ENCODE data around the gene SURF4. TPM values are rescaled to one million over a fixed set of nuclear protein-coding genes. Genes with fewer than 3 reads are reported as not detected.
"Not testable (repeated sequence)": the region's sequence is repeated elsewhere in the genome, so short reads cannot be mapped to it uniquely, and the experiment has no call there.

The SURF4 gene
- total and polyA plus RNA-seq, 3 donors from 2014 or later: 150 to 163 (median 151) TPM

GRCh38 chr9:133333011-133333410 is 42.8 kb downstream of the SURF4 start:
- 89 to 90% methylated on average over 10 to 11 of the region's 11 CpGs for WGBS, 2 donors
- intact Hi-C loops (cut with DNase I; ENCODE audit: low total_unique reads): no loop called here
- DNase-seq: no peak

GRCh38 chr9:133332381-133332730 is 43.5 kb downstream of the SURF4 start:
- intact Hi-C loops (cut with DNase I; ENCODE audit: low total_unique reads): no loop called here
- no peaks in the 10 kb centered on the region for H3K27me3 ChIP-seq
- peaks cover 13% of the 10 kb centered on the region for H3K4me1 ChIP-seq
- DNase-seq: no peak
- H3K27ac ChIP-seq: no peak overlapping the region
- H3K4me3 ChIP-seq: no peak overlapping the region
- TF ChIP-seq POLR2A (IDR thresholded peaks at IDR 0.05) (no peak), CTCF (IDR thresholded peaks at IDR 0.05) (no peak)
- 76 to 82% methylated on average over 16 to 20 of the region's 20 CpGs for WGBS, 2 donors
- H3K36me3 ChIP-seq (ENCODE audit: low read depth, missing control alignments): no peaks in the 10 kb centered on the region
- no peaks in the 10 kb centered on the region for H3K9me3 ChIP-seq

More at GRCh38 chr9:133333011-133333410, 42.8 kb downstream of the SURF4 start:
- H3K27ac ChIP-seq: no peak overlapping the region
- no peaks in the 10 kb centered on the region for H3K9me3 ChIP-seq
- no peak for TF ChIP-seq POLR2A (IDR thresholded peaks at IDR 0.05)
- no peak overlapping the region for H3K4me3 ChIP-seq
- no peaks in the 10 kb centered on the region for H3K36me3 ChIP-seq (ENCODE audit: low read depth, missing control alignments)
- H3K4me1 ChIP-seq: peaks cover 13% of the 10 kb centered on the region
- H3K27me3 ChIP-seq: no peaks in the 10 kb centered on the region

GRCh38 chr9:133331641-133332380 is 44.0 kb downstream of the SURF4 start:
- Histone ChIP-seq H3K27ac (no peak overlapping the region), H3K9me3 (no peaks in the 10 kb centered on the region), H3K36me3 (ENCODE audit: low read depth, missing control alignments) (no peaks in the 10 kb centered on the region), H3K4me1 (peaks cover 13% of the 10 kb centered on the region), H3K27me3 (no peaks in the 10 kb centered on the region), H3K4me3 (no peak overlapping the region)
- no peak for DNase-seq
- TF ChIP-seq CTCF (IDR thresholded peaks at IDR 0.05) (no peak), POLR2A (IDR thresholded peaks at IDR 0.05) (no peak)
- WGBS, 2 donors: 77 to 83% methylated on average over 36 to 57 of the region's 57 CpGs
- intact Hi-C loops (cut with DNase I; ENCODE audit: low total_unique reads): no loop called here

- WGBS, 2 donors: 49 to 67% methylated on average over 9 to 19 of the region's 19 CpGs
- H3K9me3 ChIP-seq: no peaks in the 10 kb centered on the region
- intact Hi-C loops (cut with DNase I; ENCODE audit: low total_unique reads): no loop called here
- H3K27me3 ChIP-seq: no peaks in the 10 kb centered on the region
- H3K36me3 ChIP-seq (ENCODE audit: low read depth, missing control alignments): no peaks in the 10 kb centered on the region
- TF ChIP-seq POLR2A (IDR thresholded peaks at IDR 0.05) (no peak), CTCF (IDR thresholded peaks at IDR 0.05) (no peak)
- H3K4me3 ChIP-seq: no peak overlapping the region
- H3K27ac ChIP-seq: no peak overlapping the region
- DNase-seq: no peak
- peaks cover 8% of the 10 kb centered on the region for H3K4me1 ChIP-seq
Observed at GRCh38 chr9:133331221-133331620, 44.6 kb downstream of the SURF4 start.

GRCh38 chr9:133329306-133330156 is 46.3 kb downstream of the SURF4 start:
- not testable (repeated sequence) for H3K4me1 ChIP-seq; H3K36me3 ChIP-seq (ENCODE audit: low read depth, missing control alignments); H3K4me3 ChIP-seq; H3K9me3 ChIP-seq; H3K27me3 ChIP-seq; H3K27ac ChIP-seq
- WGBS, 2 donors: 51 to 64% methylated on average over 21 of the region's 21 CpGs
- peak; percentile 78 for DNase-seq
- intact Hi-C loops (cut with DNase I; ENCODE audit: low total_unique reads): loop anchor here (10.0 kb wide), 1 partner anchor 145 kb away; no protein-coding TSS in a partner anchor
- TF ChIP-seq CTCF (IDR thresholded peaks at IDR 0.05): peak; percentile 59 to 71 (median 63)
